Esophagus squamous epithelium (tissue), 4 donors: Measurements from ENCODE around the gene FAM20C.

ENCODE experiments used
- CTCF ChIP-seq, 6 experiments: fragments of 450-650 bp in 4 of 6; fragments of 200-600 bp in 2 of 6; sonication (generic) in 2 of 6; IDR thresholded peaks; one replicate each; pipeline ENCODE4 v1.5.1; 2016 to 2019; ENCODE audit warnings: antibody characterized with exemption in 6 of 6, mild to moderate bottlenecking in 4 of 6, moderate library complexity in 4 of 6
- POLR2A ChIP-seq, 4 donors: fragments of 450-650 bp; IDR thresholded peaks; one replicate each; pipeline ENCODE4 v1.6.1; 2017; ENCODE audit warnings: antibody characterized with exemption in 4 of 4, mild to moderate bottlenecking in 4 of 4, moderate library complexity in 3 of 4

GRCh38 chr7:231030-231857, 38.9 kb downstream of the FAM20C start:
- peak in 2 of 6 experiments; percentile 7 to 9 for TF ChIP-seq CTCF (IDR thresholded peaks at IDR 0.05)
- TF ChIP-seq POLR2A (IDR thresholded peaks at IDR 0.05): no peak
